HepG2 (cell line): Measurements from ENCODE around the gene NYAP1. TPM values are rescaled to one million over a fixed set of nuclear protein-coding genes. Genes with fewer than 3 reads are reported as not detected.

Source experiments
- ASH2L ChIP-seq: fragments of 300-600, 200-600 bp; sonication (generic); IDR thresholded peaks from 2 replicates; pipeline ENCODE4 v1.7.0; 2017; ENCODE audit warnings: low read depth, mild to moderate bottlenecking, moderate library complexity, mixed read lengths, low read length; ENCODE audit not compliant: insufficient read length
- ELK4 ChIP-seq: sonication (generic); formaldehyde crosslinking; IDR thresholded peaks from 2 replicates; pipeline ENCODE4 v1.9.0; 2021; ENCODE audit warnings: missing genetic modification reagents, borderline replicate concordance
- FOXK1 ChIP-seq: sonication (generic); formaldehyde crosslinking; IDR thresholded peaks from 2 replicates; pipeline ENCODE4 v1.4.0; 2020; ENCODE audit warnings: low read depth, missing genetic modification reagents, borderline replicate concordance
- GATAD1 ChIP-seq: IDR thresholded peaks from 2 replicates; pipeline ENCODE4 v1.6.1; 2016; ENCODE audit warnings: missing genetic modification reagents, missing compliant biosample characterization
- HMGXB3 ChIP-seq: sonication (generic); formaldehyde crosslinking; IDR thresholded peaks from 2 replicates; pipeline ENCODE4 v1.4.0; 2020; ENCODE audit warnings: missing genetic modification reagents, borderline replicate concordance
- HOXD1 ChIP-seq: sonication (generic); formaldehyde crosslinking; IDR thresholded peaks from 2 replicates; pipeline ENCODE4 v1.5.0; 2020; ENCODE audit warnings: missing genetic modification reagents
- KDM5A ChIP-seq: fragments of 200-600 bp; sonication (generic); IDR thresholded peaks from 2 replicates; pipeline ENCODE4 v1.7.0; 2018; ENCODE audit warnings: antibody characterized with exemption, mild to moderate bottlenecking, low read length, borderline replicate concordance
- MTF1 ChIP-seq: sonication (generic); formaldehyde crosslinking; IDR thresholded peaks from 2 replicates; pipeline ENCODE4 v1.5.0; 2020; ENCODE audit warnings: missing genetic modification reagents
- PBX3 ChIP-seq: sonication (generic); formaldehyde crosslinking; IDR thresholded peaks from 2 replicates; pipeline ENCODE4 v1.8.1; 2023; ENCODE audit warnings: missing genetic modification reagents, inconsistent platforms, borderline replicate concordance
- PHF5A ChIP-seq: IDR thresholded peaks from one replicate; pipeline ENCODE4 v1.6.1; 2018; ENCODE audit warnings: low read depth, missing genetic modification reagents; ENCODE audit not compliant: unreplicated experiment
- THRA ChIP-seq: sonication (generic); formaldehyde crosslinking; IDR thresholded peaks from 2 replicates; pipeline ENCODE4 v1.4.0; 2020; ENCODE audit warnings: missing genetic modification reagents, borderline replicate concordance
- ZBTB21 ChIP-seq: sonication (generic); formaldehyde crosslinking; IDR thresholded peaks from 2 replicates; pipeline ENCODE4 v1.4.0; 2020; ENCODE audit warnings: missing genetic modification reagents
- ZMAT3 ChIP-seq: sonication (generic); formaldehyde crosslinking; conservative IDR thresholded peaks from 2 replicates; pipeline ENCODE4 v1.7.0; 2021; ENCODE audit warnings: missing genetic modification reagents
- ZNF331 ChIP-seq: sonication (generic); formaldehyde crosslinking; IDR thresholded peaks from 2 replicates; pipeline ENCODE4 v1.4.0; 2020; ENCODE audit warnings: missing genetic modification reagents
- ZNF788 ChIP-seq: sonication (generic); formaldehyde crosslinking; IDR thresholded peaks from 2 replicates; pipeline ENCODE4 v1.5.0; 2020; ENCODE audit warnings: mild to moderate bottlenecking, missing genetic modification reagents, borderline replicate concordance
- polyA plus RNA-seq, 8 experiments: library from polyadenylated mRNA; depleted of rRNA in 3 of 8; stranded (reverse) in 7 of 8; unstranded in 1 of 8; fragments of >200 nt; fragmentation: Illumina TruSeq in 4 of 8; extraction: Trizol in 4 of 8; gene quantifications; 2 replicates each; pipeline versions ENCODE4 v1.2.1 to v1.2.3, GENCODE V29; 2011 to 2016; ENCODE audit warnings: low read depth in 4 of 8, missing spikeins in 1 of 8, mixed read lengths in 1 of 8; ENCODE audit not compliant: insufficient read depth in 1 of 8
- total RNA-seq, 5 experiments: library from RNA; depleted of rRNA; stranded (reverse); fragments of >200 nt; fragmentation: Illumina TruSeq; extraction: Trizol; gene quantifications; 2 replicates each; pipeline ENCODE4 v1.2.3, GENCODE V29; 2016; ENCODE audit warnings: low read depth in 1 of 5

The NYAP1 gene
- total and polyA plus RNA-seq, 2 of the 13 experiments (the other 11 are each of a cell fraction or from before 2014, with no cell fraction given) = 0.15 to 0.46 TPM

GRCh38 chr7:100538654-100539435 lies 55.1 kb downstream of the NYAP1 start, which contains the start of gene AGFG2 (continued):
- TF ChIP-seq THRA (CRISPR knock-in tag) (peak; percentile 7; the same call in 1 of the 2 replicates), ZMAT3 (CRISPR knock-in tag) (peak; percentile 63; the same call in 1 of the 2 replicates), GATAD1 (CRISPR knock-in tag) (peak; percentile 85), MTF1 (CRISPR knock-in tag) (no peak), FOXK1 (CRISPR knock-in tag) (0 out of 2 replicates have a peak, but pooled peaks have one; percentile 41), ZNF788 (peak; percentile 63; the same call in 1 of the 2 replicates), PBX3 (CRISPR knock-in tag) (no peak), KDM5A (peak; percentile 71; the same call in 1 of the 2 replicates), ELK4 (no peak), ZNF331 (peak; percentile 41), HMGXB3 (CRISPR knock-in tag) (peak; percentile 80), HOXD1 (CRISPR knock-in tag) (peak; percentile 17; the same call in 1 of the 2 replicates), PHF5A (CRISPR knock-in tag) (peak; percentile 25), ZBTB21 (CRISPR knock-in tag) (peak; percentile 43; the same call in 1 of the 2 replicates), ASH2L (peak; percentile 51)
